ENCODE measurements around the gene INAFM2.

Gene INAFM2

GRCh38 chr15:40287968-40288367 lies 35.5 kb upstream of the INAFM2 start:
- DNase-seq (ENCODE audit: low read depth): no peak

GRCh38 chr15:40289140-40289775 lies 34.2 kb upstream of the INAFM2 start:
- DNase-seq (ENCODE audit: low read depth): no peak

GRCh38 chr15:40290545-40290917 lies 33.0 kb upstream of the INAFM2 start:
- no peak for DNase-seq (ENCODE audit: low read depth)

GRCh38 chr15:40290918-40291574 lies 32.4 kb upstream of the INAFM2 start:
- no peak for DNase-seq (ENCODE audit: low read depth)

- DNase-seq (ENCODE audit: low read depth): no peak
These were observed 31.2 kb upstream of the INAFM2 start for GRCh38 chr15:40292246-40292645.

GRCh38 chr15:40293006-40293405 lies 30.5 kb upstream of the INAFM2 start:
- DNase-seq (ENCODE audit: low read depth): no peak

GRCh38 chr15:40293905-40294895 lies 29.3 kb upstream of the INAFM2 start:
- no peak for DNase-seq (ENCODE audit: low read depth)

- no peak for DNase-seq (ENCODE audit: low read depth)
These were observed 28.2 kb upstream of the INAFM2 start for GRCh38 chr15:40295297-40295696.

GRCh38 chr15:40295877-40296560 lies 27.5 kb upstream of the INAFM2 start:
- no peak for DNase-seq (ENCODE audit: low read depth)

GRCh38 chr15:40296561-40297230 lies 26.8 kb upstream of the INAFM2 start:
- DNase-seq (ENCODE audit: low read depth): no peak

- DNase-seq (ENCODE audit: low read depth): no peak
These were observed 26.1 kb upstream of the INAFM2 start for GRCh38 chr15:40297356-40297755.

- DNase-seq (ENCODE audit: low read depth): no peak
These were observed 25.1 kb upstream of the INAFM2 start for GRCh38 chr15:40298216-40298935.

GRCh38 chr15:40300367-40300766 lies 23.1 kb upstream of the INAFM2 start:
- no peak for DNase-seq (ENCODE audit: low read depth)

GRCh38 chr15:40300771-40301170 lies 22.7 kb upstream of the INAFM2 start:
- DNase-seq (ENCODE audit: low read depth): no peak

GRCh38 chr15:40301467-40302179 lies 21.9 kb upstream of the INAFM2 start:
- DNase-seq (ENCODE audit: low read depth): no peak

- no peak for DNase-seq (ENCODE audit: low read depth)
These were observed 21.1 kb upstream of the INAFM2 start for GRCh38 chr15:40302288-40302886.

GRCh38 chr15:40302981-40303380 lies 20.5 kb upstream of the INAFM2 start:
- no peak for DNase-seq (ENCODE audit: low read depth)

- DNase-seq (ENCODE audit: low read depth): no peak
These were observed 19.9 kb upstream of the INAFM2 start for GRCh38 chr15:40303576-40303975.

GRCh38 chr15:40305281-40305680 lies 18.2 kb upstream of the INAFM2 start:
- DNase-seq (ENCODE audit: low read depth): no peak

GRCh38 chr15:40306371-40306770 lies 17.1 kb upstream of the INAFM2 start:
- DNase-seq (ENCODE audit: low read depth): no peak

All from activated T-cell treated with anti-CD3 and anti-CD28 coated beads for 48 hours (primary cell).